HG02571 (cell line): Measurements from ENCODE around the gene GRK5.
"Not testable (repeated sequence)": the region's sequence is repeated elsewhere in the genome, so short reads cannot be mapped to it uniquely, and the experiment has no call there.

Source experiments
- ATAC-seq: cut with Tn5 transposase; IDR thresholded peaks from one replicate; pipeline ENCODE4 v1.9.1; 2021; ENCODE audit warnings: mild to moderate bottlenecking, moderate library complexity; ENCODE audit not compliant: unreplicated experiment

Gene GRK5

GRCh38 chr10:119272736-119273135 is 65.4 kb downstream of the GRK5 start:
- ATAC-seq, result no peak

GRCh38 chr10:119273413-119273812 is 66.0 kb downstream of the GRK5 start:
- no peak for ATAC-seq

GRCh38 chr10:119274519-119275045 is 67.2 kb downstream of the GRK5 start:
- ATAC-seq, result no peak

GRCh38 chr10:119275085-119275484 is 67.7 kb downstream of the GRK5 start:
- no peak for ATAC-seq

GRCh38 chr10:119276194-119276593 is 68.8 kb downstream of the GRK5 start:
- not testable (repeated sequence) for ATAC-seq

- ATAC-seq, result no peak
These were observed 70.8 kb downstream of the GRK5 start for GRCh38 chr10:119278126-119278709.

- ATAC-seq, result no peak
These were observed 72.1 kb downstream of the GRK5 start for GRCh38 chr10:119279441-119279840.

- ATAC-seq, result no peak
These were observed 74.3 kb downstream of the GRK5 start for GRCh38 chr10:119281581-119282071.

GRCh38 chr10:119282446-119282845 is 75.1 kb downstream of the GRK5 start:
- ATAC-seq, result no peak

GRCh38 chr10:119283387-119283786 is 76.0 kb downstream of the GRK5 start:
- no peak for ATAC-seq

- no peak for ATAC-seq
These were observed 76.4 kb downstream of the GRK5 start for GRCh38 chr10:119283818-119284217.

- ATAC-seq, result no peak
These were observed 77.3 kb downstream of the GRK5 start for GRCh38 chr10:119284679-119285096.

- no peak for ATAC-seq
These were observed 78.3 kb downstream of the GRK5 start for GRCh38 chr10:119285495-119286267.

GRCh38 chr10:119286516-119286915 is 79.1 kb downstream of the GRK5 start:
- ATAC-seq, result no peak

GRCh38 chr10:119286983-119287633 is 79.7 kb downstream of the GRK5 start:
- no peak for ATAC-seq

- ATAC-seq, result no peak
These were observed 81.2 kb downstream of the GRK5 start for GRCh38 chr10:119288574-119289001.

GRCh38 chr10:119289227-119289920 is 82.0 kb downstream of the GRK5 start:
- ATAC-seq, result no peak

- no peak for ATAC-seq
These were observed 83.1 kb downstream of the GRK5 start for GRCh38 chr10:119290301-119291048.

GRCh38 chr10:119291223-119291900 is 84.0 kb downstream of the GRK5 start:
- ATAC-seq, result no peak
